ENCODE data around the gene SLC7A10.

DNA sequence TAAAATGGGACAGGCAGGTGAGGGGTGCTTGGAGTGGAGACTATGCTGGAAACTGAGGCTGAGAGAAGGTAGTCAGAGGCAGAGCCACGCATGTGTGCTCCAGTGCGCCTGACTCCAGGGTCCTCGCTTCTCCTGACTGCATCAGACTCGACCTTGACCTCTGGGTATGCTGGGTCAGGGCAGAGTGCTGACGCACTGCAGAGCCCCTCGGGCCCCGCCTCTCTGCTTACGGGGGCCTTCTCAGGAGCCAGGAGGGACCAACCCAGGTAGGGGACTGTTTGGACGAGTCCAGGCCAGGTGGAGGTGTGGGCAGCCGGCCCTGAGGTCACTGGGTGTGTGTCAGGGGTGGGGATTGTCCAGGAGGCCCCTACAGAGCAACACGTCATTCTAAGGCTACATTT, 22.9 kb upstream of the SLC7A10 start:
- TF ChIP-seq POLR2A (IDR thresholded peaks at IDR 0.05) (no peak), CTCF (IDR thresholded peaks at IDR 0.05) (no peak)

Data from esophagus squamous epithelium (tissue), 4 donors.